ENCODE results near the gene RGMA.
"Not testable (repeated sequence)": the region's sequence is repeated elsewhere in the genome, so short reads cannot be mapped to it uniquely, and the experiment has no call there.

Gene RGMA

GRCh38 chr15:93031557-93032384, 57.2 kb downstream of the RGMA start:
- not testable (repeated sequence) for DNase-seq

- no peak for DNase-seq
Observed at GRCh38 chr15:93031103-93031464, 57.9 kb downstream of the RGMA start.

- no peak for DNase-seq
Observed at GRCh38 chr15:93030430-93031102, 58.4 kb downstream of the RGMA start.

DNA sequence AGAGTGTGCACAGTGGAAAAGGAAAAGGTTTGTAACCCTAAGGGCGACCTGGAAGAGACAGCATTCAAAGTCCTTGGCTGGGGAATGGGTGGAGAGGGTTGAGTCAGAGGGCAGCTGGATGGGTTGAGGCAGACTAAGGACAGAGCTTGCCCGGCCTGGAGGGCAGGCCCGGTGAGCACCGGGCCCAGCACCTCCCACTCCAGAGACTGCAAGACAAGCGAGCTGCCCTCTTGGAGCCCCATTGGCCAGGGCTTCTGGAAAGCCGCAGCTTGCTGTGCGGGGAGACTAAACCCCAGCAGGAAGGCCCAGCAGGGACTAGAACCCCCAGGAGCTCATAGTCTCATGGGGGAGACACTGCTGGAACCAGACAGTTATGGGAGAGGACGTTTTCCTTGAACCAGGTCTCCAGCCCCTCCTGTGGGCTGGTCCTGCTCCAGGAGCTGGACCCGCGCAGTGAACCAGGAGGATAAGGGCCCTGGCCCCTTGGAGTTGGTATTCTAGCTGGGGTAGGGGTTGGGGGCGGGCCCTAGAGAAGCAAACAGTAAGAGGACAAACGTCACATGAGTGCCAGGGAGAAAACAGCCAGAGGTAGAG, 59.1 kb downstream of the RGMA start:
- DNase-seq, result no peak

DNA sequence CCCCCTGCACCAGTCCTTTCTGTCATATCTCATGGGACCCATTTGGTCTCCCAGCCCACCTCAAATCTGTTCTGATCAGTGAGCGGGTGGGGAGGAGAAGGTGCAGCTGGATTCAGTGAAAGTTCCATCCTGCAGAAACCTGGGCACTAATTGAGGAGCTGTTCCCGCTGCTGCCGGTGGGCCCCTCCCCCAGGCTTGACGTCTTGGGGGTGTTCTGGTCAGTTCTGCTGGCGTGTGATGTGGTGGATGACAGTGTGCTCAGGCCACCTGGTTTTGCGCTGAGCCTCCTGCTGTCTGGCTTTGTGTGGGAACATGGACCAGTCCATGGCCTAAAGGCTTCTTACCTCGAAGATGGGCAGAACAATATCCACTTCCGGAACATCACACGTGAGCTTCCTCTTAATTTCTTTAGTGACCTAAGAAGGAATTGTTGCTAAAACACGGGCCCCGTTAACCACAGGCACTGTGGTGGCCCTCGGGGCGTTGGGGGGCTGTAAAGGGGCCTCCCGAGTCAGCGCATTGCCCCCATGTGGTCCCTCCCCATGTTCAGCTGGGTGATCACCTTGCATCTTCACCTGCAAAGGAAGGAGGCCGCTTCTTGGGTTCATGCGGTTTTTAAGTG, 59.7 kb downstream of the RGMA start:
- DNase-seq, result no peak

- no peak for DNase-seq
Observed at GRCh38 chr15:93028632-93029213, 60.3 kb downstream of the RGMA start.

- DNase-seq, result no peak
Observed at GRCh38 chr15:93028111-93028631, 60.8 kb downstream of the RGMA start.

DNA sequence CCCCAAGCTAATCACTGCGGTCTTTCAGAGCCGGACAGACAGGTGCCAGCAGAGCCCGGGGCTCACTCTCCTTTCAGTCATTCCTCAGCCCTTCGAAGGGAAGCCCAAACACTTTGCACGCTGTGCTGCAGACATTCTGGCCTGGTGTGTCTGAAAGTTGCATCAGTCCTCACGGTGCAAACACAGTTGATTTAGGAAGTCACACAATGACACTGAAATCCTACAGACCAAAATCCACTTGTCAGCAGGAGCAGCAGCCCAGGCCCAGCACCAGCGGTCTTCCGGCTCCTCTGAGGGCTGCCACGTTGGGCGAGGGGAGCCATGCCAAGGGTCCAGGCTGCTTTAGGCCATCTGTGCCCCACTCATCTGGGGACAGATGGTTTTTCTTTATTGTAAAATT, 61.6 kb downstream of the RGMA start:
- DNase-seq, result no peak

- DNase-seq, result no peak
Observed at GRCh38 chr15:93026380-93026817, 62.6 kb downstream of the RGMA start.

DNA sequence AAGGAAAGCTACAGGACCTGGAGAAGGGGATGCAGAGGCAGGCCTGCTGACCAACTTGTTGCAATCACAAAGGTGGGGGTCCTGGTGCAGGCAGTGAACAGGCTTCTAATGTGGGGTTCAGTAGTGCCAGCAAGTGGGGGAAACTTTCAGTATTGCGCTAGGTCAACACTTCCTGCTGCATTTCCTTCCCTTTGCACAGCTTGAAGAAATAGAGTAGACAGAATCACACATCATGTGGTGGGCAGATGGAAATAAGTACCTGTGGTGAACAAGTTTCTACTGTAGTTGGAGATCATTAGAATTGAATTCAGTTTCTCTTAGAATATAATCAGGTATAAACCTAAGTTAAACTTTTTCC, 63.4 kb downstream of the RGMA start:
- DNase-seq, result no peak

- DNase-seq, result no peak
Observed at GRCh38 chr15:93024716-93025624, 64.0 kb downstream of the RGMA start.

DNA sequence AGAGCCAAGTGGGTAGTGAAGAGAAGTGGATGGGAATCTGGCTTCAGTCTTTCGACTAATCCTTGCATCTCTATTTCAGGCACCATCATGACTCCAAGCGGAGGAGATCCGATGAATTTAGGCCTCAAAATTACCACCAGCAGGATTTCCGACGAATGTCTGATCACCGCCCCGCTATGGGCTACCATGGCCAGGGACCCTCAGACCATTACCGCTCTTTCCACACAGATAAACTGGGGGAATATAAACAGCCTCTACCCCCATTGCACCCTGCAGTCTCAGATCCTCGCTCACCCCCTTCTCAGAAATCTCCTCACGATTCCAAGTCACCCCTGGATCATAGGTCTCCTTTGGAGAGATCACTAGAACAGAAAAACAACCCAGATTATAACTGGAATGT, 64.7 kb downstream of the RGMA start:
- no peak for DNase-seq

- DNase-seq, result no peak
Observed at GRCh38 chr15:93020976-93021772, 67.8 kb downstream of the RGMA start.

- DNase-seq, result no peak
Observed at GRCh38 chr15:93019971-93020370, 69.0 kb downstream of the RGMA start.

- no peak for DNase-seq
Observed at GRCh38 chr15:93019090-93019489, 69.9 kb downstream of the RGMA start.

GRCh38 chr15:93018574-93018973, 70.4 kb downstream of the RGMA start:
- no peak for DNase-seq

GRCh38 chr15:93017526-93017925, 71.5 kb downstream of the RGMA start:
- no peak for DNase-seq

DNA sequence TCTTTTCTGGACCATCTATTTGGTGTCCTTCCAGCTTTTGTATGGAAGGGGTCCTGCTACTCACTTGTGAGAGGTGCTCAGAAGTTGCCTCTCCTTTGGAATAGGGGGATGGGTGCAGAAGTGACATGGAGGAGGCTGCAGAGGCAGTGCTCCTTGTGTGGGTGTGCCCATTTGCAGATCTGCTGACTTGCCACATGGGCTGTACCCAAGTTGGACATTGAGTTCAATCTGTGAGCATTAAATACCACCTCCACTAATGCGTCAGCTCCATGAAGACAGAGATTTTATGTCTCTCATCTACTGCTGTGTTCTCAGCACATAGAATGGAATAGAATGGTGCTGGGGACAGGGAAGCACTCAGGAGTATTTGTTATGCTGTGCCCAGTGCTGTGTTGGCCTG, 76.2 kb downstream of the RGMA start:
- DNase-seq, result no peak

- DNase-seq, result no peak
Observed at GRCh38 chr15:93007994-93008393, 81.0 kb downstream of the RGMA start.

DNA sequence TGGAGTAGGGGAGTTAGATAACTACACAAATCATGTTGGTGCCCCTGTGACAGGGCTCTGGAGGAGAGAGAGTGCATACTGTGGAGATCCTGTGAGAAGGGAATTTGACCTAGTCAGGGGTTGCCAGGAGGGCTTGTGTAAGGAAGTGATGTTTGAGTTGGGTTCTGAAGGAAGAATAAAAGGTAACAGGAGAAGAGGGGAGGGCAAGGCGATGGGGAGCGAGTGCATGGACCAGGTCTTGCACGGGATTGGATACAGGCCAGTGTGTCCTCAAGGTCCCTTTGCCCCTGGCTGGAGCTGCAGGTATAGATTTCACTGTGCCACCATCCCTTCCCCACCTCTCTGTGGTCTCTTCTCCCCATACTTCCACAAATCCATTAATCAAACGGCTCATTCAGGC, 83.9 kb downstream of the RGMA start:
- no peak for DNase-seq

DNA sequence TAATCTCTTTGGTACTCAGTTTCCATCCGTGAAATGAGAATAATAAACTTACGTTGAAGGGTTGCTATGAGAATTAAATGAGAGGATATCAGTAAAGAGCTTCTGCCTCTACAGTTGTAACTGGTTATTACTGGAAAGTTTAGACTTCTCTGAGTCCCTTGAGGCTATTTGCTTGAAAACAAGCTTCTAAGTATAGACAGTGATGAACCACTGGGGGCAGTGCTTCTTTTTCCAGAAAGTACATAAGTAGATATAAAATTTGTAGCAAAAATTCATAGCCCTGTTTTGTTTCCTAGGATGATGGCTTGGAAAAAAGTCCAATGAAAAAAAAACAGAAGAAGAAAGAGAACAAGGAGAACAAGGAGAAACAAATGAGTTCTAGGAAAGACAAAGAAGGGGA, 87.1 kb downstream of the RGMA start:
- no peak for DNase-seq
